H1 (cell line): ENCODE measurements around the gene SCNN1G. TPM values are rescaled to one million over a fixed set of nuclear protein-coding genes. Genes with fewer than 3 reads are reported as not detected.

Experiments used
- CBX5 ChIP-seq: fragments of 300-800, 300-1000 bp; sonication (generic); IDR thresholded peaks from 2 replicates; pipeline ENCODE4 v1.7.1; 2016; ENCODE audit warnings: antibody characterized with exemption, low read length, low read depth
- CTBP2 ChIP-seq: IDR thresholded peaks from 2 replicates; pipeline ENCODE4 v1.7.0; 2011; ENCODE audit warnings: borderline replicate concordance, mild to moderate bottlenecking, moderate library complexity, mixed read lengths, low read length; ENCODE audit not compliant: insufficient read depth, insufficient read length
- SRF ChIP-seq: IDR thresholded peaks from 2 replicates; pipeline ENCODE4 v1.6.1; 2011; ENCODE audit warnings: mild to moderate bottlenecking, low read depth, low read length, moderate library complexity
- polyA plus RNA-seq, 7 experiments: library from polyadenylated mRNA; depleted of rRNA in 3 of 7; stranded (reverse) in 5 of 7; unstranded in 2 of 7; fragments of >200 nt in 5 of 7; fragments of 200-250 nt in 2 of 7; gene quantifications; 1 replicate in 5 of 7; 2 replicates in 1 of 7; 4 replicates in 1 of 7; pipeline versions ENCODE4 v1.2.1 to v1.2.3, GENCODE V29; 2011 to 2013; ENCODE audit warnings: missing spikeins in 2 of 7, mixed read lengths in 2 of 7
- total RNA-seq: library from RNA; stranded (reverse); fragmentation: NEBNext Ultra II Directional; extraction: Animal tissue kit (Norgen Biotek cat#: 25700); gene quantifications from 2 replicates; pipeline ENCODE4 v1.2.1, GENCODE V29; 2021

The SCNN1G gene
- total and polyA plus RNA-seq, 2 of the 8 experiments (the other 6 are each of a cell fraction or from before 2014, with no cell fraction given) = 0.73 to 1.1 TPM

- no peak for TF ChIP-seq CBX5
- no peak for TF ChIP-seq CTBP2
- no peak for TF ChIP-seq SRF
- TF ChIP-seq, all 59 proteins: peak for 0
These were observed 62.7 kb downstream of the SCNN1G start (continued) for GRCh38 chr16:23245268-23245667.
